ENCODE results near the gene EIF4G2. TPM values are rescaled to one million over a fixed set of nuclear protein-coding genes. Genes with fewer than 3 reads are reported as not detected.

Gene EIF4G2
- total and polyA plus RNA-seq, 3 experiments from 2014 or later, result 547 to 1,609 (median 1,516) TPM

DNA sequence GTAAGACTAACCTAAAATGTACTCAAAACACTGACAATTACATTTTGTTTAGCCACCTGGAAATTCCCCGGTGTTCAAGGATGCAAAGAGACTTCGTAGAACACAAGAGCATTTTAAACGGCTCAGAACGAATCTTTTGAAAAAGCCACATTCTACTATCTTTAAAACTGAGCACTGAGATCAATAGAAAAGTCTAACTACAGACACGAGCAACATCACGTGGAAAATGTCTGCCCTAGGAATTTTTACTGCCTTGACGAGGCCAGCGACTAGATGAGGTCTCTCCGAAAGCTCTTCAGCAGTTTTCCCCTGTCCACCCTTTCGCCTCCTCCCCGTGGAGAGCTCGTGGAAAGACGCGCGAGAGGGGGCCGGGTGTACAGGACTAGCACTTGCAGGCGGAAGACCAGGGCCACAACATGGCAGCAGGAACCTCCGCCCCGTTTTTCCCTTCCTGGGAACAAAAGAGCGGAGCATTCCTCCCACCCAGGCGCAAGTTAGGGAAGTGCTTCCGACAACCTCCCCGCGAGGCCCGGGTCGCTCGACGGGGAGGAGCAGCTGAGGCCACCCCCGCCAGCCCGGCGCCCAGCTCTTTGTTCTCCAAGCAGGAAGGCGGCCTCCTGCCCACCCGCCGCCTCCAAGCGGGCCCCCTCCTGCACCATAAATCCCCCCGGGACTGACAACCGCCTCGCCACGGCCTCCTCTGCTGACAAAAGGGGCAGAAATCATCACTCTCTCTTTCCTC, 1.1 kb downstream of the EIF4G2 start:
- ChIA-PET CTCF (interaction anchor here (1.2 to 2.8 kb wide), 3 partner anchors 9 to 50 kb away, joined by 3 to 32 read pairs (median 8); partner anchors contain the start of gene ZBED5), POLR2A (interaction anchor here (0.6 to 4.9 kb wide), 10 partner anchors 10 to 337 kb away, joined by 3 to 248 read pairs (median 8); partner anchors contain the start of genes CTR9 and ZBED5)
- no peaks in the 10 kb centered on the region for H3K9me3 Mint-ChIP-seq
- H3K4me1 Mint-ChIP-seq, result peaks cover 47 to 60% (median 59%) of the 10 kb centered on the region in 3 donors
- Histone ChIP-seq H3K36me3 (ENCODE audit: insufficient read depth, low read length) (peaks cover 45% of the 10 kb centered on the region), H3K4me3 (ENCODE audit: low read length) (peak overlapping the region; percentile 90), H3K9me3 (ENCODE audit: low read length) (no peaks in the 10 kb centered on the region), H3K27ac (ENCODE audit: low read depth, low read length) (peak overlapping the region; percentile 93), H3K4me1 (ENCODE audit: insufficient read depth, low read length) (peaks cover 53% of the 10 kb centered on the region), H3K27me3 (ENCODE audit: insufficient read depth, low read length, poor library complexity, severe bottlenecking) (no peaks in the 10 kb centered on the region)
- no peaks in the 10 kb centered on the region for H3K27me3 Mint-ChIP-seq
- peak in 4 of 5 donors; percentile 33 to 65 (median 47) for DNase-seq
- H3K36me3 Mint-ChIP-seq, result peaks cover 24 to 66% (median 26%) of the 10 kb centered on the region in 3 donors
- H3K27ac Mint-ChIP-seq, result peak overlapping the region; percentile 93 to 99 (median 97)
- peak overlapping the region; percentile 95 to 100 (median 98) for H3K4me3 Mint-ChIP-seq

DNA sequence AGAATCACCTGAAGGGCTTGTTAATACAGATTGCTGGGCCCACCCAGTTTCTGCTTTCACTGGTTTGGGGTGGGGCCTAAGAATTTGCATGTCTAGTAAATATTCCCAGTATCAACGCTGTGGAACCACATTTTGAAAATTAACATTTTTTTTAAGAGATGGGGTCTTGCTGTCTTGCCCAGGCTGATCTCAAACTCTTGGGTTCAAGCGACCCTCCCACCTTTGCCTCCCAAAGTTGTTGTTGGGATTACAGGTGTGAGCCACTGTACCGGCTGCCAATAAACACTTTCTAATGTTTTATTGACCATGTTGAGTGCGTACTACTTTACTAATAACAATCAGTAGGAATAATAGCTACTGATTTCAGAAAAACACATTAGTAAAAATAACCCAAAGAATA, 2.5 kb downstream of the EIF4G2 start:
- H3K4me1 ChIP-seq (ENCODE audit: insufficient read depth, low read length), result peaks cover 67% of the 10 kb centered on the region
- CTCF ChIA-PET, result interaction anchor here (2.1 kb wide), 1 partner anchor 13 kb away, joined by 8 read pairs; no protein-coding TSS in a partner anchor
- no peak for DNase-seq

DNA sequence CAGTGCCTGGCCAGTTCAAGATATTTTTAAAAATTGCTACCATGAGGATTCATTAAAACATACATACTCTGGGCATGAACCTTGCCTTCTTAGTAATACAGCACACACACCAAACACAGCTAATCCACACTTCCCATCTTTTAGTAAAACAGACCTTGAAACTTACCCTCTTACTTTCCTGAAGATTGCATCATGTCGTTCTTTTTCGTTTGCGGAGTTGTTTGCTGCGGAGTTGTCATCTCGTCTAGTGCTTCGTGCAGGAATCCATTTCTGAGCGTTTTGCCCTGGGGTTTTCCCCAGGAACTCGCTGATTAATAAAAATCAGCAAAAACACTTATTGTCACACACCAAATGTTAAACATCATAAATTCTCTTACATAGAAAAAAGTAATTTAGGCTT, 3.0 kb downstream of the EIF4G2 start:
- peaks cover 64% of the 10 kb centered on the region for H3K36me3 ChIP-seq (ENCODE audit: insufficient read depth, low read length)
- no peak overlapping the region for H3K27ac ChIP-seq (ENCODE audit: low read depth, low read length)
- H3K27me3 ChIP-seq (ENCODE audit: insufficient read depth, low read length, poor library complexity, severe bottlenecking), result no peaks in the 10 kb centered on the region
- Mint-ChIP-seq H3K9me3 (no peaks in the 10 kb centered on the region), H3K4me3 (peak overlapping the region in 6 of 7 donors; percentile 21 to 100 (median 59)), H3K27me3 (no peaks in the 10 kb centered on the region), H3K27ac (peak overlapping the region; percentile 41 to 93 (median 64)), H3K36me3 (peaks cover 34 to 86% (median 35%) of the 10 kb centered on the region in 3 donors), H3K4me1 (peaks cover 60 to 77% (median 76%) of the 10 kb centered on the region in 3 donors)
- no peaks in the 10 kb centered on the region for H3K9me3 ChIP-seq (ENCODE audit: low read length)
- peak overlapping the region; percentile 18 for H3K4me3 ChIP-seq (ENCODE audit: low read length)
- CTCF ChIA-PET, result interaction anchor here (2.1 kb wide), 1 partner anchor 12 kb away, joined by 8 read pairs; no protein-coding TSS in a partner anchor
- peaks cover 71% of the 10 kb centered on the region for H3K4me1 ChIP-seq (ENCODE audit: insufficient read depth, low read length)
- POLR2A ChIA-PET, result interaction anchor here (0.9 to 4.9 kb wide), 3 partner anchors 8 to 351 kb away, joined by 4 to 248 read pairs (median 49); partner anchors contain the start of genes AMPD3 and ZBED5
- no peak for DNase-seq

More for the DNA sequence above, 2.5 kb downstream of the EIF4G2 start:
- Histone ChIP-seq H3K9me3 (ENCODE audit: low read length) (no peaks in the 10 kb centered on the region), H3K27ac (ENCODE audit: low read depth, low read length) (no peak overlapping the region), H3K4me3 (ENCODE audit: low read length) (peak overlapping the region; percentile 18), H3K27me3 (ENCODE audit: insufficient read depth, low read length, poor library complexity, severe bottlenecking) (no peaks in the 10 kb centered on the region), H3K36me3 (ENCODE audit: insufficient read depth, low read length) (peaks cover 59% of the 10 kb centered on the region)
- POLR2A ChIA-PET, result interaction anchor here (0.7 to 4.9 kb wide), 4 partner anchors 9 to 351 kb away, joined by 4 to 248 read pairs (median 26); partner anchors contain the start of genes AMPD3 and ZBED5
- Mint-ChIP-seq H3K4me3 (peak overlapping the region; percentile 95 to 100 (median 98)), H3K9me3 (no peaks in the 10 kb centered on the region), H3K27me3 (no peaks in the 10 kb centered on the region), H3K27ac (peak overlapping the region in 5 of 8 donors; percentile 92 to 99 (median 98)), H3K4me1 (peaks cover 56 to 72% (median 71%) of the 10 kb centered on the region in 3 donors), H3K36me3 (peaks cover 29 to 81% (median 31%) of the 10 kb centered on the region in 3 donors)

DNA sequence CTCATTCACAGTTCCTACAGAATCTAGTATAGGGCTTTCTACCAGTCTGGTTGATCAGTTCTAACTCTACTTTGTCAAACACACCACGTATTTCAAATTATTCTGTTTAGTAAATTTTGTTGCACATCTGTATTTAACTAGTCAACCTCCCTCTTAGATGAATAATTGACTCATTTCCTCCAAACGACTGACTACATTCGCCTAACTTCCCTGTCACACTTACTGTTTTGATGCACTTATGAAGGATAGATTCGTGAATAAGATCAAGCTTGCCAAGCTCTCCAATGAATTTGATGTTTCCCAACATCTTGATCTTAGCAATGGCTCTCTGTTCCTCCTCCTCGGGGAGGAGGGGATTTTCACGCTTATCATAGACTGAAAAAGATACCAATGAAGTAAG, 5.0 kb downstream of the EIF4G2 start:
- peaks cover 83% of the 10 kb centered on the region for H3K36me3 ChIP-seq (ENCODE audit: insufficient read depth, low read length)
- H3K4me1 ChIP-seq (ENCODE audit: insufficient read depth, low read length), result peaks cover 85% of the 10 kb centered on the region
- H3K4me3 Mint-ChIP-seq, result peak overlapping the region in 1 of 7 donors; percentile 72
- H3K9me3 Mint-ChIP-seq, result no peaks in the 10 kb centered on the region
- H3K27me3 ChIP-seq (ENCODE audit: insufficient read depth, low read length, poor library complexity, severe bottlenecking), result no peaks in the 10 kb centered on the region
- H3K27me3 Mint-ChIP-seq, result no peaks in the 10 kb centered on the region
- no peaks in the 10 kb centered on the region for H3K9me3 ChIP-seq (ENCODE audit: low read length)
- no peak overlapping the region for H3K27ac ChIP-seq (ENCODE audit: low read depth, low read length)
- peak overlapping the region in 7 of 8 donors; percentile 6 to 93 (median 57) for H3K27ac Mint-ChIP-seq
- ChIA-PET CTCF (interaction anchor here (4.8 kb wide), 1 partner anchor 11 kb away, joined by 42 read pairs; no protein-coding TSS in a partner anchor), POLR2A (interaction anchor here (1.0 to 1.6 kb wide), 2 partner anchors 54 to 55 kb away, joined by 4 to 8 read pairs; partner anchors contain the start of gene ZBED5)
- peaks cover 69 to 85% (median 84%) of the 10 kb centered on the region in 3 donors for H3K4me1 Mint-ChIP-seq
- DNase-seq, result no peak
- no peak overlapping the region for H3K4me3 ChIP-seq (ENCODE audit: low read length)
- H3K36me3 Mint-ChIP-seq, result peaks cover 50 to 98% (median 51%) of the 10 kb centered on the region in 3 donors

DNA sequence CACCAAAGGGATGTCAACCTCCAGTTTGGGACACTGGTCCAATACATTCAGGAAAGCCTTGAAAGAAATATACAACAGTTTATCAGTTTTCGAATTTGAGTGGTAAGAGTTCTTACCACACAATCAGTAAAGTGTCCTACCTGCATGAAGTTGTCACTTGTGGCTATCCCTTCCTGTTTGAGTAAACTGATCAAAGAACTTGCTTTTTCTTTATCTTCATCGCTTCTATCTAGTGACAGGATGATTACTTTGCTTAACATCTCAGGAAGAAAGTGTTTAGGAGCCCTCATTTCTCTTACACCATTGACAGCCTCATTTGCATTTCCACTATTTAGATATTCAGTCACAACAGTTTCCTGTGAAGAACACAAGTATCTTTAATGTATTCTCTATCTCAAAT, 8.4 kb downstream of the EIF4G2 start:
- no peak for DNase-seq
- ChIA-PET CTCF (interaction anchor here (2.4 kb wide), 1 partner anchor 9 kb away, joined by 9 read pairs; the partner anchor contains the start of gene EIF4G2), POLR2A (interaction anchor here (0.6 to 5.2 kb wide), 2 partner anchors 8 to 61 kb away, joined by 3 to 49 read pairs; partner anchors contain the start of gene EIF4G2)
- H3K4me1 Mint-ChIP-seq, result peaks cover 70 to 88% (median 85%) of the 10 kb centered on the region in 3 donors
- peak overlapping the region in 6 of 8 donors; percentile 55 to 83 (median 78) for H3K27ac Mint-ChIP-seq
- Histone ChIP-seq H3K36me3 (ENCODE audit: insufficient read depth, low read length) (peaks cover 88% of the 10 kb centered on the region), H3K4me3 (ENCODE audit: low read length) (no peak overlapping the region), H3K4me1 (ENCODE audit: insufficient read depth, low read length) (peaks cover 80% of the 10 kb centered on the region), H3K27me3 (ENCODE audit: insufficient read depth, low read length, poor library complexity, severe bottlenecking) (no peaks in the 10 kb centered on the region), H3K27ac (ENCODE audit: low read depth, low read length) (no peak overlapping the region), H3K9me3 (ENCODE audit: low read length) (no peaks in the 10 kb centered on the region)
- peaks cover 0 to 2% of the 10 kb centered on the region in 2 donors for H3K27me3 Mint-ChIP-seq
- H3K4me3 Mint-ChIP-seq, result peak overlapping the region; percentile 8 to 47 (median 32)
- H3K9me3 Mint-ChIP-seq, result no peaks in the 10 kb centered on the region
- peaks cover 48 to 96% (median 55%) of the 10 kb centered on the region in 3 donors for H3K36me3 Mint-ChIP-seq

DNA sequence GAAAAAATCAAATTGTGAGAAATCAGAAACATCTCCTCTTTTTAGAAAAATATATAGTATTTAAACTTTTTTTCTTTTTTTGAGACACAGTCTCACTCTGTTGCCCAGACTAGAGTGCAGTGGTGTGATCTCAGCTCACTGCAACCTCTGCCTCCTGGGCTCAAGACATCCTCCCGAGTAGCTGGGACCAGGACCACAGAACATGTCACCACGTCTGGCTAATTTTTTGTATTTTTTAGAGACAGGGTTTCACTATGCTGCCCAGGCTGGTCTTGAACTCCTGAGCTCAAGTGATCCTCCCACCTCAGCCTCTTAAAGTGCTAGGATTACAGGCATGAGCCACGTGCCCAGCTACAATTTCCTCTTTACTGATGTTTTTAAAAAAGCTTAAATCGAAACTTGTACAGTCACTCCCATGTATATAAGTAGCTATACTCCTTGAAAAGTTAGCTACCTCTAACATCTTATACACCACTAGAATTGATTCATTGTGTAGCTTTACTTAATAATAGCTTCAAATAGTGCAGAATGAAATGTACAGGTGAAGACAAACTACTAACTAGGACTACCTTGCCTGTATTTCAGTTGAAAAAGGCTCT, 10.3 kb downstream of the EIF4G2 start:
- H3K4me3 ChIP-seq (ENCODE audit: low read length), result no peak overlapping the region
- no peaks in the 10 kb centered on the region for H3K9me3 Mint-ChIP-seq
- H3K4me1 Mint-ChIP-seq, result peaks cover 60 to 83% (median 79%) of the 10 kb centered on the region in 3 donors

DNA sequence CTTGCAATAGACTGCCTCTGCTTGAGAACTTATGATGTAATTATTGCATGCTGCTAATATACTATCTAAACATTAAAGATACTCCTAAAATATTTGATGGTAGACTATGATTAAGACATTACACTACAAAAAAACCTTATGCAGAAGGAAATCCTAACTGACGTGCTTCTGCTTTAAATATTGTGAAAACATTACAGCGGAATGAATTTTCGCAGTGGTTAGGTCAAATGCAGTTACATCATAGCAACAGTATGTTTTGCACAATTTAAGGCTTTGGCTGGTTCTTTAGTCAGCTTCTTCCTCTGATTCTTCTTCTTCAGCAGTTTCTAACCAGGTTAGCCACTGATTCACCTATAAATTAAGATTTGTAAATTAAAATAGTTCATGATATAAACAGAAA, 11.2 kb downstream of the EIF4G2 start:
- H3K36me3 ChIP-seq (ENCODE audit: insufficient read depth, low read length), result peaks cover 60% of the 10 kb centered on the region
- Mint-ChIP-seq H3K9me3 (no peaks in the 10 kb centered on the region), H3K27ac (peak overlapping the region in 2 of 8 donors; percentile 26 to 65), H3K4me3 (no peak overlapping the region), H3K27me3 (peaks cover 0 to 5% of the 10 kb centered on the region in 2 donors), H3K36me3 (peaks cover 36 to 69% (median 38%) of the 10 kb centered on the region in 3 donors), H3K4me1 (peaks cover 64 to 87% (median 81%) of the 10 kb centered on the region in 3 donors)
- no peak overlapping the region for H3K4me3 ChIP-seq (ENCODE audit: low read length)
- no peaks in the 10 kb centered on the region for H3K27me3 ChIP-seq (ENCODE audit: insufficient read depth, low read length, poor library complexity, severe bottlenecking)
- H3K4me1 ChIP-seq (ENCODE audit: insufficient read depth, low read length), result peaks cover 68% of the 10 kb centered on the region
- H3K27ac ChIP-seq (ENCODE audit: low read depth, low read length), result no peak overlapping the region
- POLR2A ChIA-PET, result interaction anchor here (5.2 kb wide), 1 partner anchor 10 kb away, joined by 49 read pairs; the partner anchor contains the start of gene EIF4G2
- CTCF ChIA-PET, result interaction anchor here (1.6 kb wide), 1 partner anchor 8 kb away, joined by 5 read pairs; no protein-coding TSS in a partner anchor
- DNase-seq, result no peak
- H3K9me3 ChIP-seq (ENCODE audit: low read length), result no peaks in the 10 kb centered on the region

More for the DNA sequence above, 10.3 kb downstream of the EIF4G2 start:
- Mint-ChIP-seq H3K27me3 (peaks cover 0 to 2% of the 10 kb centered on the region in 2 donors), H3K36me3 (peaks cover 37 to 78% (median 40%) of the 10 kb centered on the region in 3 donors), H3K27ac (peak overlapping the region in 7 of 8 donors; percentile 3 to 76 (median 63)), H3K4me3 (peak overlapping the region in 5 of 7 donors; percentile 19 to 41 (median 25))
- POLR2A ChIA-PET, result interaction anchor here (0.6 to 5.2 kb wide), 3 partner anchors 10 to 122 kb away, joined by 3 to 49 read pairs (median 3); partner anchors contain the start of genes EIF4G2 and ZBED5
- CTCF ChIA-PET, result interaction anchor here (0.8 to 2.4 kb wide), 6 partner anchors 9 to 135 kb away, joined by 3 to 9 read pairs (median 3); partner anchors contain the start of gene EIF4G2
- Histone ChIP-seq H3K9me3 (ENCODE audit: low read length) (no peaks in the 10 kb centered on the region), H3K4me1 (ENCODE audit: insufficient read depth, low read length) (peaks cover 67% of the 10 kb centered on the region), H3K27ac (ENCODE audit: low read depth, low read length) (no peak overlapping the region), H3K36me3 (ENCODE audit: insufficient read depth, low read length) (peaks cover 69% of the 10 kb centered on the region), H3K27me3 (ENCODE audit: insufficient read depth, low read length, poor library complexity, severe bottlenecking) (no peaks in the 10 kb centered on the region)
- DNase-seq, result no peak

Data from CD8-positive, alpha-beta memory T cell (primary cell).